Gastrocnemius medialis (tissue), 4 donors: ENCODE results near the gene PLXND1.

Source experiments
- CTCF ChIP-seq, 5 experiments: fragments of 450-650 bp in 3 of 5; fragments of 200-600 bp in 2 of 5; sonication (generic) in 2 of 5; IDR thresholded peaks in 4 of 5; conservative IDR thresholded peaks in 1 of 5; 1 replicate in 4 of 5; 2 replicates in 1 of 5; pipeline ENCODE4 v1.5.1; 2016 to 2019; ENCODE audit warnings: antibody characterized with exemption in 5 of 5, mild to moderate bottlenecking in 3 of 5, moderate library complexity in 3 of 5
- POLR2A ChIP-seq, 2 donors: fragments of 450-650 bp; IDR thresholded peaks; one replicate each; pipeline ENCODE4 v1.6.1; 2017; ENCODE audit warnings: antibody characterized with exemption in 2 of 2, mild to moderate bottlenecking in 2 of 2, moderate library complexity in 2 of 2

- TF ChIP-seq CTCF (IDR thresholded peaks at IDR 0.05 in 4 of 5, conservative IDR thresholded peaks at IDR 0.05 in 1 of 5) (no peak), POLR2A (IDR thresholded peaks at IDR 0.05) (no peak)
These were observed 25.6 kb upstream of the PLXND1 start for GRCh38 chr3:129632056-129632455.
